ENCODE data around the gene GGACT.
"Not testable (repeated sequence)": the region's sequence is repeated elsewhere in the genome, so short reads cannot be mapped to it uniquely, and the experiment has no call there.

The GGACT gene

GRCh38 chr13:100600915-100601314 lies 12.3 kb upstream of the GGACT start:
- no peak for DNase-seq (ENCODE audit: low spot score)

- DNase-seq (ENCODE audit: low spot score), result no peak
These were observed 11.9 kb upstream of the GGACT start for GRCh38 chr13:100600461-100600860.

GRCh38 chr13:100597253-100597652 lies 8.7 kb upstream of the GGACT start:
- DNase-seq (ENCODE audit: low spot score), result no peak

GRCh38 chr13:100596516-100596915 lies 7.9 kb upstream of the GGACT start:
- DNase-seq (ENCODE audit: low spot score), result no peak

GRCh38 chr13:100594731-100595130 lies 6.1 kb upstream of the GGACT start:
- no peak for DNase-seq (ENCODE audit: low spot score)

GRCh38 chr13:100594255-100594654 lies 5.7 kb upstream of the GGACT start:
- DNase-seq (ENCODE audit: low spot score), result no peak

- DNase-seq (ENCODE audit: low spot score), result no peak
These were observed 663 bp upstream of the GGACT start for GRCh38 chr13:100589178-100589725.

GRCh38 chr13:100584896-100585295 lies 3.7 kb downstream of the GGACT start:
- DNase-seq (ENCODE audit: low spot score), result no peak

GRCh38 chr13:100581504-100581903 lies 7.1 kb downstream of the GGACT start:
- no peak for DNase-seq (ENCODE audit: low spot score)

- DNase-seq (ENCODE audit: low spot score), result no peak
These were observed 7.6 kb downstream of the GGACT start for GRCh38 chr13:100581030-100581429.

- no peak for DNase-seq (ENCODE audit: low spot score)
These were observed 8.5 kb downstream of the GGACT start for GRCh38 chr13:100580045-100580444.

GRCh38 chr13:100577239-100577638 lies 11.3 kb downstream of the GGACT start:
- DNase-seq (ENCODE audit: low spot score), result not testable (repeated sequence)

GRCh38 chr13:100573121-100573520 lies 15.5 kb downstream of the GGACT start:
- peak; percentile 66 for DNase-seq (ENCODE audit: low spot score)

GRCh38 chr13:100566543-100566942 lies 22.0 kb downstream of the GGACT start:
- DNase-seq (ENCODE audit: low spot score), result no peak

GRCh38 chr13:100565286-100565685 lies 23.3 kb downstream of the GGACT start:
- DNase-seq (ENCODE audit: low spot score), result no peak

- no peak for DNase-seq (ENCODE audit: low spot score)
These were observed 24.0 kb downstream of the GGACT start for GRCh38 chr13:100564444-100565223.

GRCh38 chr13:100563779-100564178 lies 24.8 kb downstream of the GGACT start:
- no peak for DNase-seq (ENCODE audit: low spot score)

GRCh38 chr13:100561599-100562204 lies 26.9 kb downstream of the GGACT start:
- no peak for DNase-seq (ENCODE audit: low spot score)

- DNase-seq (ENCODE audit: low spot score), result no peak
These were observed 27.5 kb downstream of the GGACT start for GRCh38 chr13:100561158-100561499.

GRCh38 chr13:100560498-100561157 lies 28.0 kb downstream of the GGACT start:
- DNase-seq (ENCODE audit: low spot score), result no peak

GRCh38 chr13:100559886-100560285 lies 28.7 kb downstream of the GGACT start:
- no peak for DNase-seq (ENCODE audit: low spot score)

- no peak for DNase-seq (ENCODE audit: low spot score)
These were observed 35.8 kb downstream of the GGACT start for GRCh38 chr13:100552755-100553154.

GRCh38 chr13:100549316-100549715 lies 39.3 kb downstream of the GGACT start:
- DNase-seq (ENCODE audit: low spot score), result no peak
